ENCODE data around the gene WDR4. TPM values are rescaled to one million over a fixed set of nuclear protein-coding genes. Genes with fewer than 3 reads are reported as not detected.
A peak's percentile ranks its signal among the peaks of the same experiment; 100 is the strongest.

The WDR4 gene
- total and polyA plus RNA-seq, 9 of the 15 experiments (the other 6 are each of a cell fraction or from before 2014, with no cell fraction given): 5.4 to 95.4 (median 32.1) TPM

- TF ChIP-seq TFAP4 (CRISPR knock-in tag; IDR thresholded peaks at IDR 0.05; ENCODE audit: borderline replicate concordance): 0 out of 2 replicates have a peak, but pooled peaks have one; percentile 21
- no peak for TF ChIP-seq MXI1 (IDR thresholded peaks at IDR 0.05; ENCODE audit: low read depth, low read length)
- no peak for TF ChIP-seq CXXC5 (CRISPR knock-in tag; IDR thresholded peaks at IDR 0.05)
- TF ChIP-seq ZNF609 (CRISPR knock-in tag; IDR thresholded peaks at IDR 0.05; ENCODE audit: borderline replicate concordance): no peak
- no peak for TF ChIP-seq ZMIZ1 (IDR thresholded peaks at IDR 0.05; ENCODE audit: low read depth in 2 of 2, low read length in 2 of 2)
- TF ChIP-seq NEUROD1 (IDR thresholded peaks at IDR 0.05; ENCODE audit: borderline replicate concordance, low read depth, low read length, partially characterized antibody): no peak
- no peak for TF ChIP-seq KAT8 (IDR thresholded peaks at IDR 0.05; ENCODE audit: low read depth)
- no peak for TF ChIP-seq MIER1 (IDR thresholded peaks at IDR 0.05; ENCODE audit: low read depth)
- no peak for TF ChIP-seq CBFA2T2 (conservative IDR thresholded peaks at IDR 0.05)
- TF ChIP-seq RAD21 (CRISPR knock-in tag; conservative IDR thresholded peaks at IDR 0.05 in 1 of 2, IDR thresholded peaks at IDR 0.05 in 1 of 2): peak in 1 of 2 experiments; percentile 44; a peak in 2 of 4 replicates
- TF ChIP-seq PHB (CRISPR knock-in tag; IDR thresholded peaks at IDR 0.05): no peak
- TF ChIP-seq ZNF75A (CRISPR knock-in tag; IDR thresholded peaks at IDR 0.05): no peak
- peak; percentile 19; the same call in 1 of the 2 replicates for TF ChIP-seq USF1 (CRISPR knock-in tag; IDR thresholded peaks at IDR 0.05)
- 0 out of 2 replicates have a peak, but pooled peaks have one; percentile 36 for TF ChIP-seq CREM (IDR thresholded peaks at IDR 0.05; ENCODE audit: low read depth)
- TF ChIP-seq ATF4 (CRISPR knock-in tag; IDR thresholded peaks at IDR 0.05): no peak
- 0 out of 2 replicates have a peak, but pooled peaks have one; percentile 22 for TF ChIP-seq SMC3 (conservative IDR thresholded peaks at IDR 0.05; ENCODE audit: insufficient read depth, low read depth, low read length)
These were observed 45.9 kb downstream of the WDR4 start (continued) for GRCh38 chr21:42833439-42833815.
